Activated naive CD4-positive, alpha-beta T cell treated with anti-CD3 and anti-CD28 coated beads, Interleukin-2, amount 10 ng/mL, durations not matched to agents 7 days and 5 days (primary cell): ENCODE results near the gene CTNNA2.

Source experiments
- CTCF ChIA-PET: fragments of 350-600 bp; sonication (Branson Sonifier 250); formaldehyde crosslinking; loops from one replicate; lab custom pipeline; 2021; ENCODE audit warnings: antibody characterized with exemption; lab: Charles Lee
- DNase-seq: peaks from one replicate; pipeline ENCODE4 v3.0.0-alpha.2; 2020
- H3K27ac Mint-ChIP-seq: one replicate; pipeline ENCODE4 v1.8.0; 2021; ENCODE audit warnings: mild to moderate bottlenecking, moderate library complexity, mixed read lengths
- H3K27me3 Mint-ChIP-seq: one replicate; pipeline ENCODE4 v1.8.0; 2021; ENCODE audit warnings: mild to moderate bottlenecking, mixed read lengths
- H3K36me3 Mint-ChIP-seq: one replicate; pipeline ENCODE4 v1.8.0; 2021; ENCODE audit warnings: mixed read lengths
- H3K4me1 Mint-ChIP-seq: one replicate; pipeline ENCODE4 v1.8.0; 2021; ENCODE audit warnings: mixed read lengths
- H3K4me3 Mint-ChIP-seq: one replicate; pipeline ENCODE4 v1.8.0; 2021; ENCODE audit warnings: mild to moderate bottlenecking, moderate library complexity, mixed read lengths
- H3K9me3 Mint-ChIP-seq: one replicate; pipeline ENCODE4 v1.8.0; 2021; ENCODE audit warnings: mixed read lengths

Gene CTNNA2

DNA sequence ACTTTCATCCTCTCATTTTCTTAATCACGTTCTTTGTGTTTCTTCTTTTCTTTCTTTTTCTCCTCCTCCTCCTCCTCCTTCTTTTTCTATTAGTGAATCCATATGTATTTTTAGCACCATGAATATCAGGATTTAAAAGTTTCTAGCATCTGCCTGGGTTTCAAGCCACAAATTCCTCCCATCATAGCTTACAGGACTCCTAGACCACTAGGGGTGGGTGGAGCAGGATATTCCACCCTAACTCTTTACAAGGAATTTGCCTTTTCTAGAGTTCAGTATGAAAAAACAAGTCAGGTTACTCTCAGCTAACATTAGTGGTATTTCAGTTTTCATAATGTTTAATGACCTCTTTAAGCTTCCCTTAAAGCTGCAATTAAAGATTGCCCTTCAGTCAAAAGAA, 810.8 kb downstream of the CTNNA2 start:
- Mint-ChIP-seq H3K4me1 (no peaks in the 10 kb centered on the region), H3K36me3 (no peaks in the 10 kb centered on the region), H3K9me3 (no peaks in the 10 kb centered on the region), H3K27me3 (peaks cover 4% of the 10 kb centered on the region), H3K4me3 (no peak overlapping the region), H3K27ac (no peak overlapping the region)
- DNase-seq, result no peak
- CTCF ChIA-PET, result no interaction called here

DNA sequence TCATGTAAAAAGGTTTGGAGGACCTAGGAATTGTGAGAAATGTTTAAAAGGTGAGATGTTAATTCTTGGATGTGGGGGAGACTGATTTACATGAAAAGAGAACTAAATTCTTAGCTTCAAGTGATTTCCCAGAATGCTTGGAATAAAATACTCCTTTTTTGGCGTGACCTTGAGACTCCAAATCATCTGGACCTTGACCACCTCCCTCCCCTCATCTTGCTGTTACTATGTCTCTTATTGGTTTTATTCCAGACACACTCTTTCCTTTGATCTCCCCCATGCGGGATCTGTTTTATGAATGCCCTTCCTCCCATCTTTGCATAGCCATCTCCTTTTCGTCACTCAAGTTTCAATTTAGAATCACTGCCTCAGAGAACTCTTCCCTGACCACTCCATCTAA, 811.7 kb downstream of the CTNNA2 start:
- CTCF ChIA-PET, result no interaction called here
- Mint-ChIP-seq H3K4me3 (no peak overlapping the region), H3K27ac (no peak overlapping the region), H3K4me1 (no peaks in the 10 kb centered on the region), H3K36me3 (no peaks in the 10 kb centered on the region), H3K27me3 (peaks cover 4% of the 10 kb centered on the region), H3K9me3 (no peaks in the 10 kb centered on the region)
- DNase-seq, result no peak

DNA sequence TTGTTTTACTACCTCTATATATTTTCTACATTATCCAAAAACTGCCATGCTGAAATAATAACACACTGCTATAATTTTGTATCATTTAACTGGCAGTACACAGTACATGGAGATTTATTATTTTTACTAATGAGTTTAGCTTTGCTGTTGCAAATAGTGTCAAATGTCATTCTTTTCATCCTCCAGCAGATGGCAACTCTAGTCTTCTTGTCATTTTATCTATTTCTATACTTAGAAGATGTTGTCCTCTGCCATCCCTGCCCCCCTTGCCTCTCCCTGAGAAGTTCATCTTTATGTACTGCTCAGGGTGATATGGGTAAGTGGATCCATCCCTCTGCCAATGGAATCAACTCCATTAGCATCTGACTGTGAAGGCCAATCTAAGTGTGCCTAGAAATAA, 813.4 kb downstream of the CTNNA2 start:
- no peak overlapping the region for H3K4me3 Mint-ChIP-seq
- H3K9me3 Mint-ChIP-seq, result no peaks in the 10 kb centered on the region
- CTCF ChIA-PET, result no interaction called here
- H3K36me3 Mint-ChIP-seq, result no peaks in the 10 kb centered on the region
- H3K4me1 Mint-ChIP-seq, result no peaks in the 10 kb centered on the region
- DNase-seq, result no peak
- H3K27me3 Mint-ChIP-seq, result peaks cover 2% of the 10 kb centered on the region
- no peak overlapping the region for H3K27ac Mint-ChIP-seq

DNA sequence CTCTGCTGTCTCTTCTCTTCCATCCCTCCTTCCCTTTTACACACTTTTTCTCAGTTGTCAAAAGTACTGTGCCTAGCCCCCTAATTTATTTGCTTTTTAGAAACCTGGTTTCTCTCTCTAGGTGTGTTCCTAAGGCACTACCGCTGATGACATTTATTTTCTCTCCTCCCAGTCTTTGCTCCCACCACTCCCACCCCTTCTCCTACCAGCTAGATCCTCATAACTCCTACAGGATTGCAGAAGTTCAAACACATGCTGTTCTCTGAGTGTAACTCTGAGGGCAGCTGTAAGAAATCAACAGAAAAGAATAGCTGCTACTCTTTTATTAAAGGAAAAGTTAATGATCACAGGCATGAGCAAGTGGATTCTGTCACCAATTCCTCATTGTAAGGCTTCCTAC, 814.0 kb downstream of the CTNNA2 start:
- CTCF ChIA-PET, result no interaction called here
- Mint-ChIP-seq H3K27ac (no peak overlapping the region), H3K9me3 (no peaks in the 10 kb centered on the region), H3K4me1 (no peaks in the 10 kb centered on the region), H3K4me3 (no peak overlapping the region), H3K27me3 (no peaks in the 10 kb centered on the region), H3K36me3 (no peaks in the 10 kb centered on the region)
- DNase-seq, result no peak

DNA sequence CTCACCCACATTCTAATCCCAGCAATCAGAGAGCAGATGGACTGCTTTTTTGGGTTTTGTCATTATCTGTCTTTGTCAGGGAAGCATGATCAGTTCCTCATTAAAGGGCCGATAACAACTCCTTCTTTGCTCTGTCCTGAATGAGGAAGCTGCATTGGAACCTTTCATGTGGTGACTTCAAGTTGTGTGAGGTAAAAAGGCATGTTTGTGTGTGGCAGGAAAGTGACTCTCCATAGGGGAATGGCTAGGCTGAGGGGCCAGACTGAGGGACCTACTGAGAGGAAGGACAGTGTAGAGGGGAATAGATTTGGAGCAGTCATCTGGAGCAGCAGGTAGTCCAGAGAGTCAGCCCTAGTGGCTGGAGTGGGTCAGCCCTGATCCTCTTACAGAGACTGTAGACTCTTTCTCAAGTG, 815.3 kb downstream of the CTNNA2 start:
- Mint-ChIP-seq H3K27ac (no peak overlapping the region), H3K36me3 (no peaks in the 10 kb centered on the region), H3K27me3 (no peaks in the 10 kb centered on the region), H3K4me3 (no peak overlapping the region), H3K9me3 (no peaks in the 10 kb centered on the region), H3K4me1 (no peaks in the 10 kb centered on the region)
- no peak for DNase-seq
- CTCF ChIA-PET, result no interaction called here

DNA sequence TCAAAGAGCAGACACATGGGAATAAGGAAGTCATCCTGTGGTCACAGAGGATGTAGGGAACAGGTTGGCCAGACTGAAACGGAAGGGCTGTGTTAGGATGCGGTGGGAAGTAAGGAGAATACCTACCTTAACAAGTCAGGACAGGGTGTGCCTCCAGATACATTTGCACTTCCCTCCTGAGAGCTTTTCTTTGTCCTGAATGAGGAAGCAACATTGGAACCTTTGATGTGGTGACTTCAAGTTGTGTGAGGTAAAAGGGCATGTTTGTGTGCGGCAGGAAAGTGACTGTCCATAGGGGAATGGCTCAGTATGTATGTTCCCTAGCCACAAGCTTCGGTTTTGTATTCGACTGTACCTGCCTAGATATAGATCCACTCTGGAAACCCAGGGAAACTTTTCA, 816.6 kb downstream of the CTNNA2 start:
- Mint-ChIP-seq H3K9me3 (no peaks in the 10 kb centered on the region), H3K27ac (no peak overlapping the region), H3K4me1 (no peaks in the 10 kb centered on the region), H3K36me3 (no peaks in the 10 kb centered on the region), H3K4me3 (no peak overlapping the region), H3K27me3 (no peaks in the 10 kb centered on the region)
- CTCF ChIA-PET, result no interaction called here
- DNase-seq, result no peak

DNA sequence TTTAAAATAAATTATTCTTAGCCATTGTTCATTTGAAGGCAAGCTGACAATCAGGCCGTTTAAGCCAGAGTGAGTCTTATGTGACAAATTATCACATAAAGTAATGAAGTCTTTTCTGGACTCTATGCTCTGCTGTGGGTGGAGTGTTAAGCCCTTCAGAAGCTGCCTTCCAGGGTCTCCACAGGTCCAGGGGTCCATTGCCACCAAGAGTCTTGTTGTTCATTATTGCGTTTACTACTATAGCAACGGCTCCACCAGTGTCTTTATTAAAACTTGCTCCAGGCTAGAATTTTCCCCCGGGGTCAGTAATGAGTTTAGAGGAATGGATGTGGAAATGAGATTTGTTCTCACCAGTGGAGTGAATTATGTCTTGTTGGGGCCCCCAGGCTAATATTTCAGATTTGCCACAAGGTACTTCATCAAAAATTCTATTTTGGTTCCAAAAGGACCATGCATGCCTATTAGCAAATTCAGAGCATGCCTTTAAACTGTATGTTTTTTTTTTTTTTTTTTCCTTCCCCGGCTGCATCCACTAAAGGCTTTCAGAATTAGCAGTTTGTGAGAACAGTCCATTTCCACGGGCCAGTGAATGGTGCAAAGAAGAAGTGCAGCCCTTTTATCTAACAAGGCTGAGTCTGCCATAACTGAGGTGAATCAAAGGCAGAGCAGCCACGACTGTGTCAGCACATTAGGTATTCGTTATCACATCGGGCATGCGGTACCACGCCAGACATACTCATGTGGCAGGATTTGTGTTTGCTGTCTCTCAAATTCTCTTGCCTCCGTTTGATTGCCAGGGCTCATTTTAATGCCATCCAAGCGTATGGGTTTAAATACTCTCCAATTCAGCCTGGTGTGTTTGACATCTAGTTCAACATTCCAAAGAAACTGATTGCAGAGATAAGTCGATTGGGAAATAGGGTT, 817.9 kb downstream of the CTNNA2 start:
- peaks cover 1% of the 10 kb centered on the region for H3K9me3 Mint-ChIP-seq
- no peaks in the 10 kb centered on the region for H3K27me3 Mint-ChIP-seq
- no peaks in the 10 kb centered on the region for H3K4me1 Mint-ChIP-seq
- CTCF ChIA-PET, result no interaction called here
- H3K36me3 Mint-ChIP-seq, result no peaks in the 10 kb centered on the region
- no peak overlapping the region for H3K27ac Mint-ChIP-seq
- DNase-seq, result no peak
- H3K4me3 Mint-ChIP-seq, result no peak overlapping the region

DNA sequence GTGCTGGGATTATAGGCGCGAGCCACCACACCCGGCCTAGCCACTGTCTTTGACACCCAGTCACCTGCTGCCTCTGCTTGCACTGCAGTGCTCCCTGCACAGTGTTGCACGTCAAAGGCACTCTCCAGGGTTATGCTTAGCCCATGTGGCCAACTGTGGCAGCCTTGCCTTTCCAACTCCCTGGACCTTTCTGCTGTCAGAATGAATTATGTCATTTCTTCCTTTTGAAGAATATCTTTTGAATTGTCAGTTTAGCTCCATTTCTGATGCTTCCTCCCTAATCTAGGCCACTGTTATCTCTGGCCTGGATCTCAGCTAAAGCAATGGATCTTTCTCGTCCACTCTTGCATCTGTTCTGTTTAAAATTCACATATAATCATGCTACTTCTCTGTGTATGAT, 821.0 kb downstream of the CTNNA2 start:
- Mint-ChIP-seq H3K36me3 (no peaks in the 10 kb centered on the region), H3K27me3 (no peaks in the 10 kb centered on the region), H3K4me3 (no peak overlapping the region), H3K4me1 (no peaks in the 10 kb centered on the region), H3K27ac (no peak overlapping the region), H3K9me3 (peaks cover 1% of the 10 kb centered on the region)
- no peak for DNase-seq
- CTCF ChIA-PET, result no interaction called here

DNA sequence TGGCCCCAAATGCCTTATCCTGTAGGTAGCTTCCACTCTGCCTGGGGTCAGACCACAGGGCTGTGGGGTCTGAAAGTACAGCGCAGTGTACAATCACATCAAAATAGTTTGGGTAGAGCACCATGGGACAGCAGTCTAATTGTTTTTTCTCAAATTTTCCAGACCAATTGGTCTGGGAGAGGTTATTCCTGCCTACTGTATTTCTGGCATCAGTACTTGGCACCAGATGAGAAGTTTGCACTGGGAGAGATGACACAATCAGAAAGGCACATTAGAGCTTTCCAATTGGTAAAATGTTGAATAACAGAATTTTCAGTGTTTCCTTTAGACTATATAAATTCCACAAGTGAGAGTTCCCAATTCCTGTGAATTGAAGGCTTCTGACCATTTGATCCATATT, 822.6 kb downstream of the CTNNA2 start:
- Mint-ChIP-seq H3K27ac (no peak overlapping the region), H3K27me3 (no peaks in the 10 kb centered on the region), H3K36me3 (no peaks in the 10 kb centered on the region), H3K4me3 (no peak overlapping the region), H3K4me1 (no peaks in the 10 kb centered on the region), H3K9me3 (peaks cover 1% of the 10 kb centered on the region)
- CTCF ChIA-PET, result no interaction called here
- no peak for DNase-seq

DNA sequence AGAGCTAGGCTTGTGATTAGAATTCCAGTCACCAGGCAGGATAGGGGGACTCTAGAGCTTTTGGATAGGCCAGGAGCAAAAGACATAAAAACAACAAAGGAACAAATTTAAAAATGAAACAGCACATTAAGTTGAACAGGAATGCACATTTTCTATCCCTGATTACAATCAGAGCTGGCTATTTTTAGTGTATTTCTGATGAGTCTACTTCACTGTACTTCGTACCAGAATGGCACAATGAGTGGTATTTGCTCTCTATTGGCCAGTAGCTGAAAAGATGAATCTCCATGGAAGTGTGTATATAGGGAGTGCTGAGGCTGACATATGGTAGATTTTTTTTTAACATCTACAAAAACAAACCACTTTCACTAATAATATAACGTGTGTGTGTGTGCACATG, 825.9 kb downstream of the CTNNA2 start:
- Mint-ChIP-seq H3K36me3 (no peaks in the 10 kb centered on the region), H3K27ac (no peak overlapping the region), H3K4me3 (no peak overlapping the region), H3K4me1 (no peaks in the 10 kb centered on the region), H3K9me3 (peaks cover 3% of the 10 kb centered on the region), H3K27me3 (no peaks in the 10 kb centered on the region)
- DNase-seq, result no peak
- CTCF ChIA-PET, result no interaction called here

DNA sequence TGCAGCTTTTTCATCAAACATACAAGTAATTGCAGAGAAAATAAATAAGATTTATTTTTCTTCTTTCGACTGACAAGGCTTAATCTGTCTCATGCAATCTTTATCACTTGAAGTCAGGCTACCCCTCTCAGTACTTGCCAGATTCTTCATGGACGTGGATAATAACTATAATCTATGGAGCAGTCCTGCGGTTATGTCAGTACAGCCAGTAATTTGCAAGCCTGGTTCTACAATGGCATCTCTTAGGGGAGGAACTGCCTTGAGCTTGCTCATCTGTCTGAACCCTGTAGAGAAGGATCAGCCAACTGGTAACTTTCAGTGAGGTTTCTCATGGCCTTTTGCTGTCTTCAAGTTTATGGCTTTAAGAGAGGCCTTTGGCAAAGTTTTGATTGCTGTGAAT, 827.2 kb downstream of the CTNNA2 start:
- H3K36me3 Mint-ChIP-seq, result no peaks in the 10 kb centered on the region
- H3K27me3 Mint-ChIP-seq, result no peaks in the 10 kb centered on the region
- H3K4me1 Mint-ChIP-seq, result no peaks in the 10 kb centered on the region
- H3K9me3 Mint-ChIP-seq, result peaks cover 2% of the 10 kb centered on the region
- CTCF ChIA-PET, result no interaction called here
- H3K27ac Mint-ChIP-seq, result no peak overlapping the region
- DNase-seq, result no peak
- no peak overlapping the region for H3K4me3 Mint-ChIP-seq

DNA sequence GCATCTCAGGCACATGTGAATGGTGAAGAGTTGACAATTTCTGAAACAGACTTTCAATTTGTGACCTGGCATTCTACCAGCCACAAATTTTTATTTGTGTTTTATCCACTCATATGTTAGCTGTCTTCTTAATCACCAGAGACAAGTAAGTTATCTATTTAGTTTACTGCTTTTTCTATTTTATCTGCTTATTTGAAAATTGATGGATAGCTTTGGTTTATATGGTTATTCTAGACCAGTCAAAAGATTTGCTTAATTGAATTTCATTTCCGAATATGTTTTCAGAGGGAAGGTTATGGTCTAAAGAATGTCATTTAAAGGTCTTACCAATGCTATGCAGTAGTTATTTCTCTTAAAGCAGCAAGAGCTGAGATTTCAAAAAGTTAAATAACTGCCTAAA, 835.2 kb downstream of the CTNNA2 start:
- no peak overlapping the region for H3K4me3 Mint-ChIP-seq
- DNase-seq, result no peak
- no peaks in the 10 kb centered on the region for H3K4me1 Mint-ChIP-seq
- H3K27me3 Mint-ChIP-seq, result no peaks in the 10 kb centered on the region
- peaks cover 2% of the 10 kb centered on the region for H3K9me3 Mint-ChIP-seq
- no peak overlapping the region for H3K27ac Mint-ChIP-seq
- CTCF ChIA-PET, result no interaction called here
- no peaks in the 10 kb centered on the region for H3K36me3 Mint-ChIP-seq

DNA sequence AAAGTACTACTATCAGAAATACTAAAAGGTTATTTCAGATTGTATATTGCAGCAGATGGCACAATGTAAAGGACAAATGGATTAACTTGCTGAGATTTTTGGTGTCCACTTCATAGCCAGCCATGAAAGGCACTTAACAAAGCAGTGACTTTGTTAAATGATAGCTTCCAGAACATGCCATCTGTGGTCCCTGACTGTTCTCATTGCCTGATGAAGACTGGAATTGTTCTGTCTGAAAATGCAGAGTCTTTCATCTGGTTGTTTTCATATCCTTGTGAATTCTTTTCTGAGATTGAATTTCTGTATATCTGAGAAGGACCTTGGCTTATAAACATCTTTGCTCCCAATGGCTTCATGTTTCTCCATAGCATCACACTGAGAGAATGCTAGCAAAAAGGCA, 836.1 kb downstream of the CTNNA2 start:
- H3K4me1 Mint-ChIP-seq, result no peaks in the 10 kb centered on the region

DNA sequence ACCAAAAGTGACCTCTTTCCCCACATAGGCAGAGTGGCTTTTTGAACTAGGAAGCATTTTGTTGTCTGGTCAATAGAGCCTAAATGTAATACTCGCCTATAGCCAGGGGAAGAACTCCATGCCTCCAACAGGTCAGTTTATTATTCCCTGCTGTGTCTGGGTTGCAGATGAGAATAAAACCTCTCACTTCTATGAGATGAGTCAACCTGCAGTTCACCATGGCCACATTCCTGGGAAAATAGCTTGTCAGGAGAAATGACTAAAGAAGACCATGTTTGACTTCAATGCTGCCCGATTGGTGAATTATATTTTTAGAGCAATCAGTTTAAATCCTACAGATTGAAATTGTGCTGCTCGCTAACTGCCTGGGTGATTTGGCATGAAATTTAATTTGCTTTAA, 838.4 kb downstream of the CTNNA2 start:
- Mint-ChIP-seq H3K4me3 (no peak overlapping the region), H3K27me3 (no peaks in the 10 kb centered on the region), H3K36me3 (no peaks in the 10 kb centered on the region), H3K9me3 (peaks cover 2% of the 10 kb centered on the region), H3K4me1 (no peaks in the 10 kb centered on the region), H3K27ac (no peak overlapping the region)
- no peak for DNase-seq
- CTCF ChIA-PET, result no interaction called here

More for the DNA sequence above, 836.1 kb downstream of the CTNNA2 start:
- no peak overlapping the region for H3K27ac Mint-ChIP-seq
- H3K4me3 Mint-ChIP-seq, result no peak overlapping the region
- no peak for DNase-seq
- H3K27me3 Mint-ChIP-seq, result no peaks in the 10 kb centered on the region
- H3K36me3 Mint-ChIP-seq, result no peaks in the 10 kb centered on the region
- H3K9me3 Mint-ChIP-seq, result peaks cover 2% of the 10 kb centered on the region
- CTCF ChIA-PET, result no interaction called here

DNA sequence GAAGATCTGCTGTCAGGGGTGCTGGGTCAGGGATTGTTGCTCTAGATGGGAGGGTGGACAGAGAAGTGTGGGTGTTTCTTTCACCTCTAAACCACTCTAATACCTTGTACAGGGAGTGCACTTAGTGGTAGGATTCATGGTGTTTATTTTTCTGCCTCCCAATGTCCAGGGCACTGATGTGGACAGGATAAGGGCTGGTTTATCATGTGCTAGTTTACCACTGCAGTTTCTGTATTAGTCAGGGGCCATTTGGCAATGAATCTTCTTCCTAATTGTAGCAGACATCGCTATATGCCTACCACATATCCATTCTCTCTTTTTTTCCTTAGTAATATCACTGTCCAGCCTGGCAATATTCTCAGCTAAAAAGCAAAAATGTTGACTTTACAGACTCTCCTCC, 842.0 kb downstream of the CTNNA2 start:
- H3K36me3 Mint-ChIP-seq, result no peaks in the 10 kb centered on the region
- no peak overlapping the region for H3K4me3 Mint-ChIP-seq
- no peaks in the 10 kb centered on the region for H3K27me3 Mint-ChIP-seq
- no peaks in the 10 kb centered on the region for H3K4me1 Mint-ChIP-seq
- no peaks in the 10 kb centered on the region for H3K9me3 Mint-ChIP-seq
- CTCF ChIA-PET, result no interaction called here
- no peak for DNase-seq
- H3K27ac Mint-ChIP-seq, result no peak overlapping the region
